HepG2 (cell line): ENCODE measurements around the gene TTLL1. TPM values are rescaled to one million over a fixed set of nuclear protein-coding genes. Genes with fewer than 3 reads are reported as not detected.
"Not testable (repeated sequence)": the region's sequence is repeated elsewhere in the genome, so short reads cannot be mapped to it uniquely, and the experiment has no call there.

Experiments used
- BCL6 ChIP-seq: IDR thresholded peaks from 2 replicates; pipeline ENCODE4 v1.6.1; 2016; ENCODE audit warnings: missing genetic modification reagents, missing compliant biosample characterization
- DNMT3B ChIP-seq: conservative IDR thresholded peaks from 2 replicates; pipeline ENCODE4 v1.6.1; 2016; ENCODE audit warnings: missing biosample characterization, control low read depth
- FOXA1 ChIP-seq, 2 experiments: fragments of 450-650 bp in 1 of 2; sonication (generic) in 1 of 2; formaldehyde crosslinking in 1 of 2; IDR thresholded peaks; 2 replicates each; pipeline versions ENCODE4 v1.4.0 to v1.6.1; 2016 to 2020; ENCODE audit warnings: missing genetic modification reagents in 1 of 2
- FOXK1 ChIP-seq: sonication (generic); formaldehyde crosslinking; IDR thresholded peaks from 2 replicates; pipeline ENCODE4 v1.4.0; 2020; ENCODE audit warnings: low read depth, missing genetic modification reagents, borderline replicate concordance
- HNF1A ChIP-seq, 2 experiments: sonication (generic) in 1 of 2; formaldehyde crosslinking in 1 of 2; IDR thresholded peaks; 2 replicates each; pipeline versions ENCODE4 v1.4.0 to v1.6.1; 2016 to 2020; ENCODE audit warnings: borderline replicate concordance in 1 of 2, low read depth in 1 of 2, mild to moderate bottlenecking in 1 of 2, missing genetic modification reagents in 1 of 2
- JUN ChIP-seq: sonication (generic); formaldehyde crosslinking; IDR thresholded peaks from 2 replicates; pipeline ENCODE4 v1.4.0; 2020; ENCODE audit warnings: mild to moderate bottlenecking, missing genetic modification reagents
- MAX ChIP-seq: IDR thresholded peaks from 2 replicates; pipeline ENCODE4 v1.6.1; 2012; ENCODE audit warnings: inconsistent platforms
- MLX ChIP-seq: IDR thresholded peaks from 2 replicates; pipeline ENCODE4 v1.6.1; 2016
- SOX5 ChIP-seq: IDR thresholded peaks from 2 replicates; pipeline ENCODE4 v1.6.1; 2016; ENCODE audit warnings: borderline replicate concordance
- SOX6 ChIP-seq, 2 experiments: fragments of 450-650 bp in 1 of 2; sonication (generic) in 1 of 2; formaldehyde crosslinking in 1 of 2; IDR thresholded peaks; 2 replicates each; pipeline versions ENCODE4 v1.4.0 to v1.6.1; 2017 to 2020; ENCODE audit warnings: antibody characterized with exemption in 1 of 2, mild to moderate bottlenecking in 1 of 2, missing genetic modification reagents in 1 of 2
- TBX3 ChIP-seq: fragments of 450-650 bp; IDR thresholded peaks from 2 replicates; pipeline ENCODE4 v1.6.1; 2017; ENCODE audit warnings: antibody characterized with exemption, mild to moderate bottlenecking, inconsistent platforms, borderline replicate concordance
- TCF7 ChIP-seq: sonication (generic); IDR thresholded peaks from 2 replicates; pipeline ENCODE4 v1.6.1; 2016; ENCODE audit warnings: antibody characterized with exemption, low read depth
- ZNF121 ChIP-seq: sonication (generic); formaldehyde crosslinking; IDR thresholded peaks from 2 replicates; pipeline ENCODE4 v1.5.0; 2020; ENCODE audit warnings: mild to moderate bottlenecking, missing genetic modification reagents
- polyA plus RNA-seq, 8 experiments: library from polyadenylated mRNA; depleted of rRNA in 3 of 8; stranded (reverse) in 7 of 8; unstranded in 1 of 8; fragments of >200 nt; fragmentation: Illumina TruSeq in 4 of 8; extraction: Trizol in 4 of 8; gene quantifications; 2 replicates each; pipeline versions ENCODE4 v1.2.1 to v1.2.3, GENCODE V29; 2011 to 2016; ENCODE audit warnings: low read depth in 4 of 8, missing spikeins in 1 of 8, mixed read lengths in 1 of 8; ENCODE audit not compliant: insufficient read depth in 1 of 8
- total RNA-seq, 5 experiments: library from RNA; depleted of rRNA; stranded (reverse); fragments of >200 nt; fragmentation: Illumina TruSeq; extraction: Trizol; gene quantifications; 2 replicates each; pipeline ENCODE4 v1.2.3, GENCODE V29; 2016; ENCODE audit warnings: low read depth in 1 of 5
- TF ChIP-seq, protein P1 (sequence below): sonication (generic); formaldehyde crosslinking; IDR thresholded peaks from 2 replicates; pipeline ENCODE4 v1.4.0; 2020; ENCODE audit warnings: missing genetic modification reagents
- TF ChIP-seq, protein P2 (sequence below): sonication (generic); formaldehyde crosslinking; IDR thresholded peaks from 2 replicates; pipeline ENCODE4 v1.4.0; 2020; ENCODE audit warnings: missing genetic modification reagents

TTLL1 gene
- total and polyA plus RNA-seq, 2 of the 13 experiments (the other 11 are each of a cell fraction or from before 2014, with no cell fraction given) = 1.6 to 5.3 TPM

DNA sequence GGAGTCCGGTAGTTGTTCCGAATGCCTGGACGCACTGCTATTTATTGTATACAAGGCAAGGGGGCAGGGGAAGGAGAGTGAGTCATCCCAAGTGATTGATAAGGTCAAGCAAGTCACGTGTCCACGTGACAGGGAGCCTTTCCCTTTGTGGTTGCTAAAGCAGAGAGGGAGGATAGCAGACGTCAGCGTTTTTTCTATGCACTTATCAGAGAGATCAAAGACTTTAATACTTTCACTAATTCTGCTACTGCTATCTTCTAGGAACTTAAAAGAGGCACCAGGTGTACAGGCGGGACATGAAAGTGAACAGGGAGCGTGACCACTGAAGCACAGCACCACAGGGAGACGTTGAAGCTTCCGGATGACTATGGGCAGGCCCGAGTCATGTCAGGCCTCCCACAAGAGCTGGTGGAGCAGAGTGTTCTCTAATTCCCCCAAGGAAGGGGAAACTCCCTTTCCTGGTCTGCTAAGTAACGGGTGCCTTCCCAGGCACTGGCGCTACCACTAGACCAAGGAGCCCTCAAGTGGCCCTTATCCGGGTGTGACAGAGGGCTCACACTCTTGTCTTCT, 14.9 kb upstream of the TTLL1 start (continued):
- TF ChIP-seq, protein P1, sequence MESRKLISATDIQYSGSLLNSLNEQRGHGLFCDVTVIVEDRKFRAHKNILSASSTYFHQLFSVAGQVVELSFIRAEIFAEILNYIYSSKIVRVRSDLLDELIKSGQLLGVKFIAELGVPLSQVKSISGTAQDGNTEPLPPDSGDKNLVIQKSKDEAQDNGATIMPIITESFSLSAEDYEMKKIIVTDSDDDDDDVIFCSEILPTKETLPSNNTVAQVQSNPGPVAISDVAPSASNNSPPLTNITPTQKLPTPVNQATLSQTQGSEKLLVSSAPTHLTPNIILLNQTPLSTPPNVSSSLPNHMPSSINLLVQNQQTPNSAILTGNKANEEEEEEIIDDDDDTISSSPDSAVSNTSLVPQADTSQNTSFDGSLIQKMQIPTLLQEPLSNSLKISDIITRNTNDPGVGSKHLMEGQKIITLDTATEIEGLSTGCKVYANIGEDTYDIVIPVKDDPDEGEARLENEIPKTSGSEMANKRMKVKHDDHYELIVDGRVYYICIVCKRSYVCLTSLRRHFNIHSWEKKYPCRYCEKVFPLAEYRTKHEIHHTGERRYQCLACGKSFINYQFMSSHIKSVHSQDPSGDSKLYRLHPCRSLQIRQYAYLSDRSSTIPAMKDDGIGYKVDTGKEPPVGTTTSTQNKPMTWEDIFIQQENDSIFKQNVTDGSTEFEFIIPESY = 0 out of 2 replicates have a peak, but pooled peaks have one; percentile 11
- TF ChIP-seq DNMT3B (CRISPR knock-in tag) (peak; percentile 88; the same call in 1 of the 2 replicates), MAX (peak; percentile 45), TBX3 (peak; percentile 19; the same call in 1 of the 2 replicates), BCL6 (CRISPR knock-in tag) (peak; percentile 87), TCF7 (peak; percentile 92), JUN (peak; percentile 61; the same call in 1 of the 2 replicates), SOX6 (CRISPR knock-in tag; IDR thresholded peaks at IDR 0.05) (peak; percentile 90), FOXA1 (CRISPR knock-in tag; IDR thresholded peaks at IDR 0.05) (peak; percentile 72), SOX5 (CRISPR knock-in tag) (peak; percentile 86; the same call in 1 of the 2 replicates), MLX (CRISPR knock-in tag) (peak; percentile 95), HNF1A (CRISPR knock-in tag; IDR thresholded peaks at IDR 0.05; ENCODE audit: borderline replicate concordance) (0 out of 2 replicates have a peak, but pooled peaks have one; percentile 41), FOXK1 (CRISPR knock-in tag) (peak; percentile 33; the same call in 1 of the 2 replicates), ZNF121 (0 out of 2 replicates have a peak, but pooled peaks have one; percentile 25)
- not testable (repeated sequence) for TF ChIP-seq SOX6 (IDR thresholded peaks at IDR 0.05); FOXA1 (IDR thresholded peaks at IDR 0.05); HNF1A (IDR thresholded peaks at IDR 0.05; ENCODE audit: low read depth)
- TF ChIP-seq, protein P2, sequence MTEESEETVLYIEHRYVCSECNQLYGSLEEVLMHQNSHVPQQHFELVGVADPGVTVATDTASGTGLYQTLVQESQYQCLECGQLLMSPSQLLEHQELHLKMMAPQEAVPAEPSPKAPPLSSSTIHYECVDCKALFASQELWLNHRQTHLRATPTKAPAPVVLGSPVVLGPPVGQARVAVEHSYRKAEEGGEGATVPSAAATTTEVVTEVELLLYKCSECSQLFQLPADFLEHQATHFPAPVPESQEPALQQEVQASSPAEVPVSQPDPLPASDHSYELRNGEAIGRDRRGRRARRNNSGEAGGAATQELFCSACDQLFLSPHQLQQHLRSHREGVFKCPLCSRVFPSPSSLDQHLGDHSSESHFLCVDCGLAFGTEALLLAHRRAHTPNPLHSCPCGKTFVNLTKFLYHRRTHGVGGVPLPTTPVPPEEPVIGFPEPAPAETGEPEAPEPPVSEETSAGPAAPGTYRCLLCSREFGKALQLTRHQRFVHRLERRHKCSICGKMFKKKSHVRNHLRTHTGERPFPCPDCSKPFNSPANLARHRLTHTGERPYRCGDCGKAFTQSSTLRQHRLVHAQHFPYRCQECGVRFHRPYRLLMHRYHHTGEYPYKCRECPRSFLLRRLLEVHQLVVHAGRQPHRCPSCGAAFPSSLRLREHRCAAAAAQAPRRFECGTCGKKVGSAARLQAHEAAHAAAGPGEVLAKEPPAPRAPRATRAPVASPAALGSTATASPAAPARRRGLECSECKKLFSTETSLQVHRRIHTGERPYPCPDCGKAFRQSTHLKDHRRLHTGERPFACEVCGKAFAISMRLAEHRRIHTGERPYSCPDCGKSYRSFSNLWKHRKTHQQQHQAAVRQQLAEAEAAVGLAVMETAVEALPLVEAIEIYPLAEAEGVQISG (CRISPR knock-in tag) = 0 out of 2 replicates have a peak, but pooled peaks have one; percentile 13
